Rectal smooth muscle tissue (tissue), 1 donor: ENCODE results near the gene BICRAL.
"Not testable (repeated sequence)": the region's sequence is repeated elsewhere in the genome, so short reads cannot be mapped to it uniquely, and the experiment has no call there.

ENCODE experiments used
- H3K27ac ChIP-seq: one replicate; pipeline ENCODE4 v1.7.0; 2013; ENCODE audit warnings: low read depth, low read length, inconsistent platforms
- H3K27me3 ChIP-seq: one replicate; pipeline ENCODE4 v1.7.0; 2013; ENCODE audit warnings: low read length; ENCODE audit not compliant: control insufficient read depth, insufficient read depth
- H3K36me3 ChIP-seq: one replicate; pipeline ENCODE4 v1.7.0; 2013; ENCODE audit warnings: low read length; ENCODE audit not compliant: control insufficient read depth, insufficient read depth
- H3K4me1 ChIP-seq: one replicate; pipeline ENCODE4 v1.7.0; 2013; ENCODE audit warnings: low read length; ENCODE audit not compliant: control insufficient read depth, insufficient read depth
- H3K4me3 ChIP-seq: one replicate; pipeline ENCODE4 v1.7.0; 2013; ENCODE audit warnings: low read length
- H3K9ac ChIP-seq: one replicate; pipeline ENCODE4 v1.7.0; 2013; ENCODE audit warnings: low read length

BICRAL gene

GRCh38 chr6:42902429-42903263 lies 120.8 kb downstream of the BICRAL start:
- not testable (repeated sequence) for H3K4me3 ChIP-seq, H3K4me1 ChIP-seq, H3K27me3 ChIP-seq, H3K27ac ChIP-seq, H3K36me3 ChIP-seq, H3K9ac ChIP-seq

- peaks cover 2% of the 10 kb centered on the region for H3K4me1 ChIP-seq
- H3K9ac ChIP-seq = no peak overlapping the region
- no peak overlapping the region for H3K4me3 ChIP-seq
- no peaks in the 10 kb centered on the region for H3K36me3 ChIP-seq
- H3K27me3 ChIP-seq = no peaks in the 10 kb centered on the region
- no peak overlapping the region for H3K27ac ChIP-seq
Observed at GRCh38 chr6:42904467-42904866, 122.6 kb downstream of the BICRAL start.

GRCh38 chr6:42907336-42907735 lies 125.5 kb downstream of the BICRAL start:
- Histone ChIP-seq H3K4me3 (no peak overlapping the region), H3K9ac (no peak overlapping the region), H3K4me1 (no peaks in the 10 kb centered on the region), H3K27ac (no peak overlapping the region), H3K36me3 (no peaks in the 10 kb centered on the region), H3K27me3 (peaks cover 4% of the 10 kb centered on the region)

DNA sequence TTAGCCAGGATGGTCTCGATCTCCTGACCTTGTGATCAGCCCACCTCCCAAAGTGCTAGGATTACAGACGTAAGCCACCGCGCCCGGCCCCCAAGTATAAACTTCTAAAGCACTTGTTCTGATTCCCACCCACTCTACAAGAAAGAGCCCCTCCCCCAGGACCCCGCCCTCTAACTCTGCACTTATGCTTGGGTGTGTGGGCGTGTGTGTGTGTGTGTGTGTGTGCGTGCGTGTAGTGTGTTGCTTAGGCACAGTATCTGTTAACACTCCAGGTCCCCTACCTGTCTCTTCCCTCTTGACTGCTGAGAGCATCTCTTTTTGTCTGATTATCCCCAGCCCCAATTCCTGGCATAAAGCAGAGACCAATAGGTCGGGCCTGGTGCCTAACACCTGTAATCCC lies 128.0 kb downstream of the BICRAL start:
- Histone ChIP-seq H3K4me3 (no peak overlapping the region), H3K9ac (no peak overlapping the region), H3K36me3 (no peaks in the 10 kb centered on the region), H3K4me1 (no peaks in the 10 kb centered on the region), H3K27me3 (peaks cover 4% of the 10 kb centered on the region), H3K27ac (no peak overlapping the region)

- H3K27ac ChIP-seq = no peak overlapping the region
- peak overlapping the region; percentile 21 for H3K4me3 ChIP-seq
- H3K27me3 ChIP-seq = peaks cover 5% of the 10 kb centered on the region
- H3K4me1 ChIP-seq = no peaks in the 10 kb centered on the region
- no peaks in the 10 kb centered on the region for H3K36me3 ChIP-seq
- H3K9ac ChIP-seq = no peak overlapping the region
Observed at GRCh38 chr6:42911171-42912021, 129.5 kb downstream of the BICRAL start.

DNA sequence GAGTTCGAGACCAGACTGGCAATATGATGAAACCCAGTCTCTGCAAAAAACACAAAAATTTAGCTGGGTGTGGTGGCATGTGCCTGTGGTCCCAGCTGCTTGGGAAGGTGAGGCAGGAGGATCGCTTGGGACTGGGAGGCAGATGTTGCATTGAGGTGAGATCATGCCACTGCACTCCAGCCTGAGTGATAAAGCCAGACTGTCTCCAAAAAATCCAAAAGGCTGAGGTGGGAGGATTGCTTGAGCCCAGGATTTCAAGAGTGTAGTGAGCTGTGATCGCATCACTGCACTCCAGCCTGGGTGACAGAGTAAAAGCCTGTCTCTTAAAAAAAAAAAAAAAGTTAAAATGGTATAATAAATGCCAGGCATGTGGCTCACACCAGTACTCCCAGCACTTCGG lies 132.7 kb downstream of the BICRAL start:
- no peak overlapping the region for H3K27ac ChIP-seq
- H3K4me1 ChIP-seq = no peaks in the 10 kb centered on the region
- H3K9ac ChIP-seq = no peak overlapping the region
- H3K27me3 ChIP-seq = peaks cover 6% of the 10 kb centered on the region
- no peak overlapping the region for H3K4me3 ChIP-seq
- no peaks in the 10 kb centered on the region for H3K36me3 ChIP-seq

- H3K4me1 ChIP-seq = no peaks in the 10 kb centered on the region
- peaks cover 6% of the 10 kb centered on the region for H3K27me3 ChIP-seq
- H3K27ac ChIP-seq = no peak within 1 kb of the TSS
- no peaks in the 10 kb centered on the region for H3K36me3 ChIP-seq
- H3K9ac ChIP-seq = no peak within 1 kb of the TSS
- H3K4me3 ChIP-seq = no peak within 1 kb of the TSS
Observed at GRCh38 chr6:42915732-42916131, 133.9 kb downstream of the BICRAL start, which contains the start of gene PTCRA. Gene PTCRA, plus strand, starts transcription at chr6:42916053. Its CDS starts 17 bp downstream, at chr6:42916070.

DNA sequence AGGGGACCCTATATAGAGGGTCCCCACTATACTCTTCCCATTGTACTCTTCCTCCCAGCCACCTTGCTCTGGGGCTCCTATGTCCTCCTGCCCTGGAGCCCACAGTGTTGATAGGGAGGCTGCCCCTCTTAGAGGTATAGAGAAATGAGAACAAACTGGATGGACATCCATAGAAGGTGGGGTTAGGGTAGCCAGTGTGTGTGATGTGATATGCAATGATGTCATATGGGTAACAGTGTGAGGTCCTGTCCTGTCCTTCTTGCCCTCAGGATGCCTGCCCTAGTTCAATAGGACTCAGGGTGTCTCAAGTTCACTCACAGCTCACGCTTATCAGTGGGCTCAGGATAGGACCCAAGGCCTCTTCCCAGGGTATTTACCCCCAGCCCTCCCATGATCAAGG lies 134.4 kb downstream of the BICRAL start:
- H3K4me1 ChIP-seq = no peaks in the 10 kb centered on the region
- no peak overlapping the region for H3K9ac ChIP-seq
- no peak overlapping the region for H3K27ac ChIP-seq
- no peak overlapping the region for H3K4me3 ChIP-seq
- no peaks in the 10 kb centered on the region for H3K36me3 ChIP-seq
- H3K27me3 ChIP-seq = peaks cover 6% of the 10 kb centered on the region
